CD14-positive monocyte (primary cell): ENCODE measurements around the gene E2F1. TPM values are rescaled to one million over a fixed set of nuclear protein-coding genes. Genes with fewer than 3 reads are reported as not detected.

ENCODE experiments used
- DNase-seq, 3 donors: peaks; one replicate each; pipeline ENCODE4 v3.0.0-alpha.2; 2011 to 2022
- H2AFZ ChIP-seq: 2 replicates; pipeline ENCODE4 v1.6.0; 2012; ENCODE audit warnings: mild to moderate bottlenecking, low read depth, low read length, inconsistent platforms; ENCODE audit not compliant: insufficient read depth, poor library complexity, severe bottlenecking
- H3K27ac ChIP-seq, 2 donors: 1 replicate in 1 of 2; 2 replicates in 1 of 2; pipeline ENCODE4 v1.5.1; 2012 to 2013; ENCODE audit warnings: low read length in 2 of 2, control low read depth in 1 of 2, inconsistent platforms in 1 of 2, low read depth in 1 of 2, mild to moderate bottlenecking in 1 of 2
- H3K27me3 ChIP-seq, 2 donors: one replicate each; pipeline versions ENCODE4 v1.6.0 to v1.6.1; 2011 to 2013; ENCODE audit warnings: low read length in 2 of 2; ENCODE audit not compliant: control insufficient read depth in 2 of 2, insufficient read depth in 2 of 2
- H3K36me3 ChIP-seq, 2 donors: replicated peaks in 1 of 2; 1 replicate in 1 of 2; 2 replicates in 1 of 2; pipeline versions ENCODE4 v1.5.1 to v1.6.1; 2012 to 2013; ENCODE audit warnings: low read length in 2 of 2, control low read depth in 1 of 2, inconsistent platforms in 1 of 2, mild to moderate bottlenecking in 1 of 2; ENCODE audit not compliant: insufficient read depth in 2 of 2, control insufficient read depth in 1 of 2
- H3K4me1 ChIP-seq, 2 donors: 1 replicate in 1 of 2; 2 replicates in 1 of 2; pipeline versions ENCODE4 v1.5.1 to v1.6.1; 2012 to 2013; ENCODE audit warnings: low read length in 2 of 2, control low read depth in 1 of 2, inconsistent platforms in 1 of 2, mild to moderate bottlenecking in 1 of 2, moderate library complexity in 1 of 2; ENCODE audit not compliant: insufficient read depth in 2 of 2, control insufficient read depth in 1 of 2
- H3K4me2 ChIP-seq: replicated peaks from 2 replicates; pipeline ENCODE3; 2012; ENCODE audit warnings: low read length, moderate library complexity, mild to moderate bottlenecking; ENCODE audit not compliant: poor library complexity, severe bottlenecking; ENCODE audit errors: extremely low read depth
- H3K4me3 ChIP-seq, 3 experiments: fragments of 200-600 bp in 1 of 3; sonication (generic) in 1 of 3; replicated peaks in 1 of 3; 1 replicate in 2 of 3; 2 replicates in 1 of 3; pipeline ENCODE4 v1.5.1; 2011 to 2013; ENCODE audit warnings: low read length in 3 of 3, mild to moderate bottlenecking in 3 of 3, control low read depth in 2 of 3, low read depth in 2 of 3, inconsistent platforms in 1 of 3, moderate library complexity in 1 of 3
- H3K79me2 ChIP-seq: 2 replicates; pipeline ENCODE4 v1.6.0; 2012; ENCODE audit warnings: mild to moderate bottlenecking, control low read depth, inconsistent platforms, low read length, moderate library complexity; ENCODE audit not compliant: insufficient read depth
- H3K9ac ChIP-seq: 2 replicates; pipeline ENCODE4 v1.6.0; 2017; ENCODE audit warnings: low read length, mild to moderate bottlenecking; ENCODE audit not compliant: insufficient read depth, poor library complexity, severe bottlenecking
- H3K9me3 ChIP-seq, 2 donors: replicated peaks in 1 of 2; 1 replicate in 1 of 2; 2 replicates in 1 of 2; pipeline versions ENCODE4 v1.5.1 to v1.6.1; 2012 to 2013; ENCODE audit warnings: low read length in 2 of 2, control low read depth in 1 of 2; ENCODE audit not compliant: control insufficient read depth in 1 of 2, insufficient read depth in 1 of 2
- H4K20me1 ChIP-seq: 2 replicates; pipeline ENCODE4 v1.6.0; 2012; ENCODE audit warnings: mild to moderate bottlenecking, low read length, control low read depth, moderate library complexity; ENCODE audit not compliant: insufficient read depth
- H3K27ac Mint-ChIP-seq, 7 donors: one replicate each; pipeline ENCODE4 v1.8.0; 2020; ENCODE audit warnings: mild to moderate bottlenecking in 7 of 7, mixed read lengths in 7 of 7, moderate library complexity in 6 of 7, inconsistent platforms in 2 of 7
- H3K27me3 Mint-ChIP-seq, 3 donors: one replicate each; pipeline ENCODE4 v1.8.0; 2021 to 2022; ENCODE audit warnings: low read depth in 3 of 3, mild to moderate bottlenecking in 3 of 3, mixed read lengths in 3 of 3, moderate library complexity in 3 of 3, inconsistent platforms in 1 of 3
- H3K36me3 Mint-ChIP-seq, 2 donors: one replicate each; pipeline ENCODE4 v1.8.0; 2020; ENCODE audit warnings: mixed read lengths in 2 of 2, inconsistent platforms in 1 of 2, mild to moderate bottlenecking in 1 of 2
- H3K4me1 Mint-ChIP-seq: one replicate; pipeline ENCODE4 v1.8.0; 2020; ENCODE audit warnings: mild to moderate bottlenecking, mixed read lengths
- H3K4me3 Mint-ChIP-seq, 2 donors: one replicate each; pipeline ENCODE4 v1.8.0; 2020; ENCODE audit warnings: mild to moderate bottlenecking in 2 of 2, mixed read lengths in 2 of 2, moderate library complexity in 1 of 2
- H3K9me3 Mint-ChIP-seq, 7 donors: one replicate each; pipeline ENCODE4 v1.8.0; 2020 to 2022; ENCODE audit warnings: mixed read lengths in 7 of 7, mild to moderate bottlenecking in 6 of 7, moderate library complexity in 6 of 7, inconsistent platforms in 2 of 7
- WGBS: methylation state at CpG from one replicate; pipeline ENCODE4 v1.1.5; 2013; ENCODE audit warnings: missing lambda C conversion rate; ENCODE audit not compliant: insufficient coverage; 5-methylcytosine and 5-hydroxymethylcytosine counted together
- intact Hi-C, 2 donors: fragments of 100-400 bp; cut with micrococcal nuclease; formaldehyde crosslinking; loops; one replicate each; pipeline versions ENCODE4 v1.15.0 to v1.15.1; 2023
- polyA plus RNA-seq, 3 donors: library from polyadenylated mRNA; depleted of rRNA in 1 of 3; unstranded in 2 of 3; stranded (reverse) in 1 of 3; fragments of 300-500 nt in 2 of 3; fragments of >200 nt in 1 of 3; fragmentation: Illumina TruSeq in 2 of 3; gene quantifications; 1 replicate in 2 of 3; 2 replicates in 1 of 3; pipeline ENCODE4 v1.2.3, GENCODE V29; 2012 to 2021
- TF ChIP-seq, protein P1 (sequence below): fragments of 200-600 bp; IDR thresholded peaks from one replicate; pipeline ENCODE4 v1.8.0; 2022; ENCODE audit warnings: antibody characterized with exemption, mild to moderate bottlenecking

E2F1 gene
- polyA plus RNA-seq, 3 donors = 0.17 to 1.1 TPM; not detected in 1

DNA sequence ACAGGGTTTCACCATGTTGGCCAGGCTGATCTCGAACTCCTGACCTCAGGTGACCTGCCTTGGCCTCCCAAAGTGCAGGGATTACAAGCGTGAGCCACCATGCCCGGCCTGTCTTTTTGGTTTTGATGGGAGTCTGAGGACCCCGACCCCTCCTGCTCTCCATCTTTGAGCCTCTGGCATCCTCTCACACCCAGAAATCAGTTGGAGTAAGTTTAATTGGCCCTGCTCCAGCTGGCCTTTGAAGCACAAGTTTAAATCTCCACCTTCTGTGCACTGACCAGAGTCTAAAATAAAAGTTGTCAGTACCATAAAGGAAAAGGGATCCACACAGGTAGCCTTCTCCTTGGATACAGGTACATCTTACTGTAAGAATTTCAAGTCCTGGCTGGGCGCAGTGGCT lies 40.0 kb downstream of the E2F1 start:
- TF ChIP-seq, protein P1, sequence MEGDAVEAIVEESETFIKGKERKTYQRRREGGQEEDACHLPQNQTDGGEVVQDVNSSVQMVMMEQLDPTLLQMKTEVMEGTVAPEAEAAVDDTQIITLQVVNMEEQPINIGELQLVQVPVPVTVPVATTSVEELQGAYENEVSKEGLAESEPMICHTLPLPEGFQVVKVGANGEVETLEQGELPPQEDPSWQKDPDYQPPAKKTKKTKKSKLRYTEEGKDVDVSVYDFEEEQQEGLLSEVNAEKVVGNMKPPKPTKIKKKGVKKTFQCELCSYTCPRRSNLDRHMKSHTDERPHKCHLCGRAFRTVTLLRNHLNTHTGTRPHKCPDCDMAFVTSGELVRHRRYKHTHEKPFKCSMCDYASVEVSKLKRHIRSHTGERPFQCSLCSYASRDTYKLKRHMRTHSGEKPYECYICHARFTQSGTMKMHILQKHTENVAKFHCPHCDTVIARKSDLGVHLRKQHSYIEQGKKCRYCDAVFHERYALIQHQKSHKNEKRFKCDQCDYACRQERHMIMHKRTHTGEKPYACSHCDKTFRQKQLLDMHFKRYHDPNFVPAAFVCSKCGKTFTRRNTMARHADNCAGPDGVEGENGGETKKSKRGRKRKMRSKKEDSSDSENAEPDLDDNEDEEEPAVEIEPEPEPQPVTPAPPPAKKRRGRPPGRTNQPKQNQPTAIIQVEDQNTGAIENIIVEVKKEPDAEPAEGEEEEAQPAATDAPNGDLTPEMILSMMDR = no peak
- Histone ChIP-seq H3K79me2 (no peaks in the 10 kb centered on the region), H3K4me1 (no peaks in the 10 kb centered on the region), H3K27me3 (no peaks in the 10 kb centered on the region), H3K4me2 (no peak overlapping the region), H3K27ac (no peak overlapping the region), H3K9ac (no peak overlapping the region), H3K36me3 (peaks cover 23 to 47% of the 10 kb centered on the region in 2 donors), H3K4me3 (no peak overlapping the region), H4K20me1 (no peaks in the 10 kb centered on the region), H3K9me3 (no peaks in the 10 kb centered on the region), H2AFZ (no peak overlapping the region)
- peaks cover 0 to 1% (median 0%) of the 10 kb centered on the region in 3 donors for H3K27me3 Mint-ChIP-seq
- intact Hi-C loops = no loop called here
- H3K9me3 Mint-ChIP-seq = no peaks in the 10 kb centered on the region
- no peak for DNase-seq
- 100% methylated on average over 4 of the region's 5 CpGs for WGBS
- H3K36me3 Mint-ChIP-seq = peaks cover 35 to 50% of the 10 kb centered on the region in 2 donors
- no peak overlapping the region for H3K4me3 Mint-ChIP-seq
- H3K4me1 Mint-ChIP-seq = no peaks in the 10 kb centered on the region
- H3K27ac Mint-ChIP-seq = no peak overlapping the region

- Histone ChIP-seq H3K4me2 (no peak overlapping the region), H3K9me3 (no peaks in the 10 kb centered on the region), H2AFZ (no peak overlapping the region), H3K9ac (no peak overlapping the region), H3K27ac (no peak overlapping the region), H3K4me3 (no peak overlapping the region), H3K27me3 (no peaks in the 10 kb centered on the region), H3K4me1 (no peaks in the 10 kb centered on the region), H3K36me3 (peaks cover 28 to 55% of the 10 kb centered on the region in 2 donors), H4K20me1 (no peaks in the 10 kb centered on the region), H3K79me2 (no peaks in the 10 kb centered on the region)
- H3K27me3 Mint-ChIP-seq = no peaks in the 10 kb centered on the region
- H3K27ac Mint-ChIP-seq = no peak overlapping the region
- TF ChIP-seq, protein P1 = no peak
- WGBS = no CpG with 5 or more reads among the region's 2 CpGs
- H3K9me3 Mint-ChIP-seq = no peaks in the 10 kb centered on the region
- DNase-seq = no peak
- H3K4me3 Mint-ChIP-seq = no peak overlapping the region
- H3K4me1 Mint-ChIP-seq = no peaks in the 10 kb centered on the region
- H3K36me3 Mint-ChIP-seq = peaks cover 41 to 57% of the 10 kb centered on the region in 2 donors
- intact Hi-C loops = no loop called here
These were observed 40.8 kb downstream of the E2F1 start for GRCh38 chr20:33645396-33645795.
